Caco-2 (cell line): ENCODE measurements around the gene SSC4D. TPM values are rescaled to one million over a fixed set of nuclear protein-coding genes. Genes with fewer than 3 reads are reported as not detected.

ENCODE experiments used
- BruUV-seq: library from RNA; stranded (reverse); fragments of 400-500 nt; replicated peaks from 2 replicates; lab custom pipeline; 2021; lab: Mats Ljungman, UMichigan
- CTCF ChIA-PET: fragments of 300-600 bp; sonication (Branson Sonifier 250); formaldehyde crosslinking; loops from one replicate; lab custom pipeline; 2022; ENCODE audit warnings: antibody characterized with exemption; lab: Charles Lee
- POLR2A ChIA-PET: fragments of 300-600 bp; sonication (Branson Sonifier 250); formaldehyde crosslinking; loops from one replicate; lab custom pipeline; 2022; ENCODE audit warnings: antibody characterized with exemption; lab: Charles Lee
- DNase-seq, 2 experiments: peaks; one replicate each; pipeline versions ENCODE4 v3.0.0 to v3.0.0-alpha.2; 2020 to 2022
- H3K27me3 ChIP-seq: replicated peaks from 2 replicates; pipeline ENCODE4 v1.6.0; 2011; ENCODE audit warnings: low read length; ENCODE audit not compliant: control insufficient read depth, insufficient read depth
- H3K36me3 ChIP-seq: 2 replicates; pipeline ENCODE4 v1.5.1; 2011; ENCODE audit warnings: low read length; ENCODE audit not compliant: control insufficient read depth, insufficient read depth
- H3K4me1 ChIP-seq: fragments of 250-450 bp; sonication (Bioruptor Pico); 2 replicates; pipeline ENCODE4 v1.5.1; 2020; ENCODE audit warnings: mild to moderate bottlenecking
- H3K4me3 ChIP-seq: 2 replicates; pipeline ENCODE4 v1.5.1; 2011; ENCODE audit warnings: low read depth, mild to moderate bottlenecking, control low read depth, low read length
- H3K9me3 ChIP-seq: fragments of 250-450 bp; sonication (Bioruptor Pico); 2 replicates; pipeline ENCODE4 v1.5.1; 2020; ENCODE audit warnings: mild to moderate bottlenecking, moderate library complexity
- H3K27ac Mint-ChIP-seq: one replicate; pipeline ENCODE4 v1.8.0; 2022; ENCODE audit warnings: mixed read lengths; ENCODE audit not compliant: unreplicated experiment
- H3K27me3 Mint-ChIP-seq: one replicate; pipeline ENCODE4 v1.8.0; 2022; ENCODE audit warnings: mixed read lengths; ENCODE audit not compliant: insufficient read depth, unreplicated experiment
- H3K36me3 Mint-ChIP-seq: one replicate; pipeline ENCODE4 v1.8.0; 2022; ENCODE audit warnings: mild to moderate bottlenecking, mixed read lengths; ENCODE audit not compliant: insufficient read depth, unreplicated experiment
- H3K4me1 Mint-ChIP-seq: one replicate; pipeline ENCODE4 v1.8.0; 2022; ENCODE audit warnings: low read depth, mixed read lengths; ENCODE audit not compliant: unreplicated experiment
- H3K4me3 Mint-ChIP-seq: one replicate; pipeline ENCODE4 v1.8.0; 2022; ENCODE audit warnings: mild to moderate bottlenecking, moderate library complexity, mixed read lengths; ENCODE audit not compliant: unreplicated experiment
- H3K9me3 Mint-ChIP-seq: one replicate; pipeline ENCODE4 v1.8.0; 2022; ENCODE audit warnings: mixed read lengths; ENCODE audit not compliant: unreplicated experiment
- CTCF ChIP-seq, 2 experiments: fragments of 200-600 bp in 1 of 2; IDR thresholded peaks; 1 replicate in 1 of 2; 2 replicates in 1 of 2; pipeline versions ENCODE4 v1.5.1 to v1.8.0; 2011 to 2022; ENCODE audit warnings: antibody characterized with exemption in 1 of 2, control low read depth in 1 of 2, inconsistent platforms in 1 of 2, low read depth in 1 of 2, low read length in 1 of 2, mild to moderate bottlenecking in 1 of 2, moderate library complexity in 1 of 2; ENCODE audit not compliant: insufficient read depth in 1 of 2, severe bottlenecking in 1 of 2, unreplicated experiment in 1 of 2
- intact Hi-C: fragments of 100-400 bp; cut with micrococcal nuclease; formaldehyde crosslinking; loops from one replicate; pipeline ENCODE4 v1.10.0; 2022; ENCODE audit not compliant: unreplicated experiment
- total RNA-seq: library from RNA; stranded (reverse); gene quantifications from 2 replicates; pipeline ENCODE4 v1.2.3, GENCODE V29; 2022

Gene SSC4D
- total RNA-seq, 1 experiment from 2014 or later = 1.6 TPM

- no peaks in the 10 kb centered on the region for H3K27me3 ChIP-seq
- H3K4me3 ChIP-seq = no peak overlapping the region
- Mint-ChIP-seq H3K9me3 (no peaks in the 10 kb centered on the region), H3K27me3 (no peaks in the 10 kb centered on the region), H3K36me3 (no peaks in the 10 kb centered on the region), H3K4me1 (no peaks in the 10 kb centered on the region), H3K27ac (no peak overlapping the region), H3K4me3 (no peak overlapping the region)
- ChIA-PET POLR2A (no interaction called here), CTCF (no interaction called here)
- H3K4me1 ChIP-seq = no peaks in the 10 kb centered on the region
- BruUV-seq = no TSS peak
- no peaks in the 10 kb centered on the region for H3K36me3 ChIP-seq
- H3K9me3 ChIP-seq = no peaks in the 10 kb centered on the region
- peak in 1 of 2 experiments; percentile 19 for DNase-seq
- TF ChIP-seq CTCF (IDR thresholded peaks at IDR 0.05; ENCODE audit: insufficient read depth in 1 of 2, low read depth in 1 of 2, low read length in 1 of 2, severe bottlenecking in 1 of 2, unreplicated experiment in 1 of 2) = no peak
- intact Hi-C loops = no loop called here
These were observed 21.3 kb upstream of the SSC4D start for GRCh38 chr7:76430836-76431235.

GRCh38 chr7:76430211-76430610 lies 20.7 kb upstream of the SSC4D start:
- CTCF ChIA-PET = no interaction called here
- Histone ChIP-seq H3K4me3 (no peak overlapping the region), H3K27me3 (no peaks in the 10 kb centered on the region), H3K4me1 (no peaks in the 10 kb centered on the region), H3K9me3 (no peaks in the 10 kb centered on the region), H3K36me3 (no peaks in the 10 kb centered on the region)
- no peaks in the 10 kb centered on the region for H3K36me3 Mint-ChIP-seq
- H3K4me3 Mint-ChIP-seq = no peak overlapping the region
- intact Hi-C loops = no loop called here
- no peak for TF ChIP-seq CTCF (IDR thresholded peaks at IDR 0.05; ENCODE audit: insufficient read depth in 1 of 2, low read depth in 1 of 2, low read length in 1 of 2, severe bottlenecking in 1 of 2, unreplicated experiment in 1 of 2)
- H3K27ac Mint-ChIP-seq = no peak overlapping the region
- H3K4me1 Mint-ChIP-seq = no peaks in the 10 kb centered on the region
- no TSS peak for BruUV-seq
- POLR2A ChIA-PET = no interaction called here
- peak in 1 of 2 experiments; percentile 21 for DNase-seq
- no peaks in the 10 kb centered on the region for H3K9me3 Mint-ChIP-seq
- H3K27me3 Mint-ChIP-seq = no peaks in the 10 kb centered on the region

- peaks cover under 1% of the 10 kb centered on the region; the same call in 1 of the 2 replicates for H3K4me1 ChIP-seq
- intact Hi-C loops = no loop called here
- H3K36me3 Mint-ChIP-seq = no peaks in the 10 kb centered on the region
- no peaks in the 10 kb centered on the region for H3K36me3 ChIP-seq
- no peak for TF ChIP-seq CTCF (IDR thresholded peaks at IDR 0.05; ENCODE audit: insufficient read depth in 1 of 2, low read depth in 1 of 2, low read length in 1 of 2, severe bottlenecking in 1 of 2, unreplicated experiment in 1 of 2)
- no TSS peak for BruUV-seq
- no peaks in the 10 kb centered on the region for H3K27me3 Mint-ChIP-seq
- no peaks in the 10 kb centered on the region for H3K9me3 Mint-ChIP-seq
- no peak for DNase-seq
- H3K4me3 ChIP-seq = no peak overlapping the region
- CTCF ChIA-PET = no interaction called here
- H3K9me3 ChIP-seq = no peaks in the 10 kb centered on the region
- POLR2A ChIA-PET = no interaction called here
- H3K4me1 Mint-ChIP-seq = peaks cover 1% of the 10 kb centered on the region
- no peaks in the 10 kb centered on the region for H3K27me3 ChIP-seq
- H3K4me3 Mint-ChIP-seq = no peak overlapping the region
- H3K27ac Mint-ChIP-seq = no peak overlapping the region
These were observed 19.6 kb upstream of the SSC4D start for GRCh38 chr7:76428868-76429805.
